WTC11 (cell line): ENCODE measurements around the gene PPIP5K2.

Experiments used
- NR1H2 ChIP-seq: sonication (generic); formaldehyde crosslinking; IDR thresholded peaks from 2 replicates; pipeline ENCODE4 v1.9.0; 2021; ENCODE audit warnings: mild to moderate bottlenecking, moderate library complexity, missing genetic modification reagents
- TF ChIP-seq, protein P1 (sequence below): fragments of 200-600 bp; IDR thresholded peaks from 2 replicates; pipeline ENCODE4 v1.8.0; 2022; ENCODE audit warnings: antibody characterized with exemption
- TF ChIP-seq, protein P2 (sequence below): sonication (generic); formaldehyde crosslinking; conservative IDR thresholded peaks from 2 replicates; pipeline ENCODE4 v1.8.1; 2022; ENCODE audit warnings: mild to moderate bottlenecking, missing genetic modification reagents

DNA sequence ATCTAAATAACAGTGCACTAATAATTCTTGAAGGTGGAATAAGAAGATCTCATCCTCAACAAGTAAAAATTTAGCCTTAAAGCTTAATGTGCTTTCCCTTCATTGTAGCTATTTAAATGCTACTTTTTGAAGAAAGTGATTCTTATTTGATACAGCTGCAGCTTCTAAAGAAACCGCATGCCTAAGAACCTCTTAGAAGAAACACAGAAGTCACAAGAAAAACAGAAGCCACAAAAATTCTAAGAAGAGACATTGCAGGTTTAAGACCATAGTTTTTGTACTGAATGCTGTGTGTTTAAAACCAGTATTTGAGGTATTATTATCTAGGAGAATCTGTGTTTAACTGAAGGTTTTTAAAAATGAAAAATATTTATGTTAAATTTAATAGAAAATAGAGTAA lies 68.3 kb downstream of the PPIP5K2 start:
- TF ChIP-seq NR1H2: no peak
- TF ChIP-seq, protein P1, sequence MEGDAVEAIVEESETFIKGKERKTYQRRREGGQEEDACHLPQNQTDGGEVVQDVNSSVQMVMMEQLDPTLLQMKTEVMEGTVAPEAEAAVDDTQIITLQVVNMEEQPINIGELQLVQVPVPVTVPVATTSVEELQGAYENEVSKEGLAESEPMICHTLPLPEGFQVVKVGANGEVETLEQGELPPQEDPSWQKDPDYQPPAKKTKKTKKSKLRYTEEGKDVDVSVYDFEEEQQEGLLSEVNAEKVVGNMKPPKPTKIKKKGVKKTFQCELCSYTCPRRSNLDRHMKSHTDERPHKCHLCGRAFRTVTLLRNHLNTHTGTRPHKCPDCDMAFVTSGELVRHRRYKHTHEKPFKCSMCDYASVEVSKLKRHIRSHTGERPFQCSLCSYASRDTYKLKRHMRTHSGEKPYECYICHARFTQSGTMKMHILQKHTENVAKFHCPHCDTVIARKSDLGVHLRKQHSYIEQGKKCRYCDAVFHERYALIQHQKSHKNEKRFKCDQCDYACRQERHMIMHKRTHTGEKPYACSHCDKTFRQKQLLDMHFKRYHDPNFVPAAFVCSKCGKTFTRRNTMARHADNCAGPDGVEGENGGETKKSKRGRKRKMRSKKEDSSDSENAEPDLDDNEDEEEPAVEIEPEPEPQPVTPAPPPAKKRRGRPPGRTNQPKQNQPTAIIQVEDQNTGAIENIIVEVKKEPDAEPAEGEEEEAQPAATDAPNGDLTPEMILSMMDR: no peak
- TF ChIP-seq, protein P2, sequence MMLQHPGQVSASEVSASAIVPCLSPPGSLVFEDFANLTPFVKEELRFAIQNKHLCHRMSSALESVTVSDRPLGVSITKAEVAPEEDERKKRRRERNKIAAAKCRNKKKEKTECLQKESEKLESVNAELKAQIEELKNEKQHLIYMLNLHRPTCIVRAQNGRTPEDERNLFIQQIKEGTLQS (CRISPR knock-in tag): no peak
